Breast epithelium (tissue), 4 donors: ENCODE measurements around the gene FRMD3. TPM values are rescaled to one million over a fixed set of nuclear protein-coding genes. Genes with fewer than 3 reads are reported as not detected.
A peak's percentile ranks its signal among the peaks of the same experiment; 100 is the strongest.

Experiments used
- DNase-seq, 2 donors: peaks; one replicate each; pipeline ENCODE4 v3.0.0-alpha.2; 2019; ENCODE audit warnings: low spot score in 2 of 2
- H3K27ac ChIP-seq, 2 donors: fragments of 200-600 bp; sonication (generic) in 1 of 2; one replicate each; pipeline ENCODE4 v1.5.1; 2016 to 2019; ENCODE audit warnings: mild to moderate bottlenecking in 1 of 2
- H3K27me3 ChIP-seq, 2 donors: fragments of 200-600 bp; sonication (generic) in 1 of 2; one replicate each; pipeline versions ENCODE4 v1.5.1 to v1.6.0; 2017 to 2019; ENCODE audit warnings: control low read depth in 1 of 2, mild to moderate bottlenecking in 1 of 2
- H3K36me3 ChIP-seq: fragments of 200-600 bp; one replicate; pipeline ENCODE4 v1.5.1; 2019
- H3K4me1 ChIP-seq, 2 donors: fragments of 200-600 bp; sonication (generic); one replicate each; pipeline ENCODE4 v1.5.1; 2016 to 2019; ENCODE audit warnings: control low read depth in 1 of 2
- H3K4me3 ChIP-seq, 3 donors: fragments of 200-600 bp; sonication (generic); 1 replicate in 2 of 3; 2 replicates in 1 of 3; pipeline ENCODE4 v1.5.1; 2016 to 2019; ENCODE audit warnings: mild to moderate bottlenecking in 3 of 3, moderate library complexity in 2 of 3
- H3K9me3 ChIP-seq, 2 donors: fragments of 200-600 bp; sonication (generic) in 1 of 2; one replicate each; pipeline ENCODE4 v1.5.1; 2016 to 2019; ENCODE audit warnings: control low read depth in 1 of 2
- POLR2A ChIP-seq: fragments of 450-650 bp; IDR thresholded peaks from one replicate; pipeline ENCODE4 v1.6.1; 2016; ENCODE audit warnings: antibody characterized with exemption, mild to moderate bottlenecking, moderate library complexity
- POLR2AphosphoS5 ChIP-seq, 3 donors: sonication (generic); formaldehyde crosslinking; IDR thresholded peaks; one replicate each; pipeline ENCODE4 v1.6.1; 2017; ENCODE audit warnings: antibody characterized with exemption in 3 of 3
- intact Hi-C: fragments of 100-400 bp; cut with DNase I; formaldehyde crosslinking; loops from one replicate; pipeline ENCODE4 v1.15.1; 2023; ENCODE audit warnings: low total_unique reads
- total RNA-seq, 3 donors: library from RNA; depleted of rRNA; stranded (reverse); fragments of >200 nt; gene quantifications; one replicate each; pipeline ENCODE4 v1.1.0, GENCODE V29; 2016
- TF ChIP-seq, protein P1 (sequence below), 3 donors: fragments of 450-650 bp; IDR thresholded peaks; one replicate each; pipeline ENCODE4 v1.5.1; 2016 to 2017; ENCODE audit warnings: antibody characterized with exemption in 3 of 3, mild to moderate bottlenecking in 3 of 3, moderate library complexity in 3 of 3

Gene FRMD3
- total RNA-seq, 3 donors from 2014 or later, result 6.3 to 14.1 (median 14.1) TPM

DNA sequence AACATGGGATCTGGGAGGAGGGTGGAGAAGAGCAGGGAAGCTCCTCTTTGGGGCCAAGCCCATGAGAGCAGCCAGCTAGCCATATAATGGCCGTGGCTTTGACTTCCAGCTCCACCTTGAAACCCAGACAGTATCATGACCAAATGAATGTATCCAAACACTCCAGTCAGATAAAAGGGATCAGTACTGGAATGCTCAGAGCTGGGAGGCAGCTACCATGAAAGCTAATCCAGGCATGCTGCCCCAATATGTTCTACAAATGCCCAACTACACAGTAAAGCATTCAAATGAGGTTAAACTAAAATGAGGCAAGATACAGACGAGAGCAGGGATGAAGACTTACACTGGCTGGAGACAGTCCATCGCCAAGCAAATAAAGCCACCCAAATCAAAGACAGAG, 69.4 kb downstream of the FRMD3 start:
- no peak for TF ChIP-seq POLR2A
- TF ChIP-seq, protein P1, sequence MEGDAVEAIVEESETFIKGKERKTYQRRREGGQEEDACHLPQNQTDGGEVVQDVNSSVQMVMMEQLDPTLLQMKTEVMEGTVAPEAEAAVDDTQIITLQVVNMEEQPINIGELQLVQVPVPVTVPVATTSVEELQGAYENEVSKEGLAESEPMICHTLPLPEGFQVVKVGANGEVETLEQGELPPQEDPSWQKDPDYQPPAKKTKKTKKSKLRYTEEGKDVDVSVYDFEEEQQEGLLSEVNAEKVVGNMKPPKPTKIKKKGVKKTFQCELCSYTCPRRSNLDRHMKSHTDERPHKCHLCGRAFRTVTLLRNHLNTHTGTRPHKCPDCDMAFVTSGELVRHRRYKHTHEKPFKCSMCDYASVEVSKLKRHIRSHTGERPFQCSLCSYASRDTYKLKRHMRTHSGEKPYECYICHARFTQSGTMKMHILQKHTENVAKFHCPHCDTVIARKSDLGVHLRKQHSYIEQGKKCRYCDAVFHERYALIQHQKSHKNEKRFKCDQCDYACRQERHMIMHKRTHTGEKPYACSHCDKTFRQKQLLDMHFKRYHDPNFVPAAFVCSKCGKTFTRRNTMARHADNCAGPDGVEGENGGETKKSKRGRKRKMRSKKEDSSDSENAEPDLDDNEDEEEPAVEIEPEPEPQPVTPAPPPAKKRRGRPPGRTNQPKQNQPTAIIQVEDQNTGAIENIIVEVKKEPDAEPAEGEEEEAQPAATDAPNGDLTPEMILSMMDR (IDR thresholded peaks at IDR 0.05), result no peak
- TF ChIP-seq POLR2AphosphoS5 (IDR thresholded peaks at IDR 0.05), result no peak
- peak overlapping the region in 1 of 2 donors; percentile 27 for H3K27ac ChIP-seq
- no peaks in the 10 kb centered on the region for H3K27me3 ChIP-seq
- H3K36me3 ChIP-seq, result no peaks in the 10 kb centered on the region
- H3K4me1 ChIP-seq, result no peaks in the 10 kb centered on the region
- intact Hi-C loops, result no loop called here
- no peak for DNase-seq
- no peaks in the 10 kb centered on the region for H3K9me3 ChIP-seq
- no peak overlapping the region for H3K4me3 ChIP-seq

DNA sequence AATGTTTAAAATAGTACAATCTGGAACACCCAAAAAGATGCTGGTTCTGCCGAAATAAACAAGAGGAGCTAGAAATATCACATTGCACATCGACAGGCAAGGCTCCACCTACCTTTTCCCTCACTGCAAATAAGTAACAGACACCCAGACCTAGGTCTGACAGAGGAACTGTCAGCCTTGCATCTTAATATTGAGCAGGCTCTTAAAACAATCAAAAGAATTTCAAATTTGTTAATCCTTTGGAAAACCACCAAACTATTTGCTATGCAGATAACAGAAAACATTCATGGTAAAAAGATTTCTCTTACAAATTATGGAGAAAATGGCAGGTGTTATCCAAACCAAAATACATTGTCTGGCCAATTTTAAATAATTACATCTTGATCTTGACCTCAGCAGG, 71.3 kb downstream of the FRMD3 start:
- DNase-seq, result no peak
- H3K4me1 ChIP-seq, result no peaks in the 10 kb centered on the region
- intact Hi-C loops, result no loop called here
- no peak overlapping the region for H3K4me3 ChIP-seq
- no peaks in the 10 kb centered on the region for H3K9me3 ChIP-seq
- H3K27ac ChIP-seq, result no peak overlapping the region
- no peaks in the 10 kb centered on the region for H3K36me3 ChIP-seq
- no peak for TF ChIP-seq POLR2AphosphoS5 (IDR thresholded peaks at IDR 0.05)
- no peak for TF ChIP-seq POLR2A
- TF ChIP-seq, protein P1 (IDR thresholded peaks at IDR 0.05), result no peak
- no peaks in the 10 kb centered on the region for H3K27me3 ChIP-seq

DNA sequence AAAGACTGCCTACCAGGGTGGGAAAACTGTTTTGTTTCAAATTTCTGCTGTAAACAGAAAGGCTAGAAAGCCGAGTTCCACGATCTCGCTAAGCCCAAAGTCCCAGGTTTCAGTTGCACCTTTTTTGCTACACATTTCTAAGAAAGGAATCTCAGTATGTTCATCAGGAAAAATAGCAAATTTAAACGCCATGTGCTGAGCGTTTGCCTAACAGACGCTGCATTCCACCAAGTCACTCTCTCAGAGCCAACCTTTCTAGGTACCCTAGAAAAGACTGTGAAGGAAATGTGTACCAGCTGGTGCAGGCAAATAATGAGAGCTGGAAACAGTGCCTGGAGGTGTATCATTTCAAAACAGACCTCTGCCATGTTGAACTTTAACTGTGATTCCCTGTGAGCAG, 71.8 kb downstream of the FRMD3 start:
- no peak for DNase-seq
- intact Hi-C loops, result no loop called here
- no peaks in the 10 kb centered on the region for H3K27me3 ChIP-seq
- no peaks in the 10 kb centered on the region for H3K4me1 ChIP-seq
- H3K36me3 ChIP-seq, result no peaks in the 10 kb centered on the region
- H3K27ac ChIP-seq, result no peak overlapping the region
- peaks cover 0 to under 1% of the 10 kb centered on the region in 2 donors for H3K9me3 ChIP-seq
- no peak for TF ChIP-seq POLR2A
- TF ChIP-seq, protein P1 (IDR thresholded peaks at IDR 0.05), result no peak
- TF ChIP-seq POLR2AphosphoS5 (IDR thresholded peaks at IDR 0.05), result no peak
- H3K4me3 ChIP-seq, result no peak overlapping the region

DNA sequence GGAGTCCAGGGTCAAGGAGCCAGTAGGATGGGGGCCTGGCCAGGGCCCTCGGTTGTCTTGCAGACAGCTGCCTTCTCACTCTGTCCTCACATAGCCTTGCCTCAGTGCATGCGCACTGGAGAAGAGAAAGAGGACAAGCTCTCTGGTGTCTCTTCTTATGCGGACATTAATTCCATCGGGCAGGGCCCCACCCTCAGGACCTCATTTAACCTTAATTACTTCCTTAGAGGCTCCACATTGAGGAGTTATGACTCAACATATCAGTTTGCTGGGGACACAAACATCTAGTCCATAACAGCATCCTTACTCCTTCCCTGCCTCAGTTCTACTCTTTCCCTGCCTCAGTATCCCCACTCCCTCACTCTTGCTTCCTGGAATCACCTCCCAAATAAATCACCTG, 78.4 kb downstream of the FRMD3 start:
- no peak for DNase-seq
- intact Hi-C loops, result no loop called here
- H3K27me3 ChIP-seq, result no peaks in the 10 kb centered on the region
- H3K36me3 ChIP-seq, result no peaks in the 10 kb centered on the region
- H3K4me1 ChIP-seq, result no peaks in the 10 kb centered on the region
- peaks cover 0 to 6% of the 10 kb centered on the region in 2 donors for H3K9me3 ChIP-seq
- TF ChIP-seq, protein P1 (IDR thresholded peaks at IDR 0.05), result no peak
- TF ChIP-seq POLR2A (no peak), POLR2AphosphoS5 (IDR thresholded peaks at IDR 0.05) (no peak)
- no peak overlapping the region for H3K27ac ChIP-seq
- no peak overlapping the region for H3K4me3 ChIP-seq

DNA sequence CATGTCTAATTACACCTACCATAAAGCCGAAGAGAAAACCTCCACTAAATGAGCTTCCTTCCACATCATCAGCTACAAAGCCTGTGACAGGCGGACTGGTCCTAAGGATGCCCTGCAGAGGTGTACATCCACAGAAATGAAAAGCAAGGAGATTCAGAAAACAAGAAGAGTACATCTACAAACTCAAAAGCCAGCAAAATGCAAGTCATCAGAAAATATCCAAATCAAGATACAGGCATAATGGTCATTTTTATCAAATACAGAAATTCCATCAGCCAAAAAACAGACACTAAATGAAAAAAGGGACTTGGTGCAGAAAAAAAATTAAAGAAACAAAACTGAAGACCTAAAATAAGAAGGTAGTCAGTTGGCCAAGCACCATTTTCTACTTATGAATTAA, 79.7 kb downstream of the FRMD3 start:
- H3K27ac ChIP-seq, result no peak overlapping the region
- H3K9me3 ChIP-seq, result peaks cover 0 to 6% of the 10 kb centered on the region in 2 donors
- TF ChIP-seq, protein P1 (IDR thresholded peaks at IDR 0.05), result no peak
- no peak for TF ChIP-seq POLR2A
- no peak for TF ChIP-seq POLR2AphosphoS5 (IDR thresholded peaks at IDR 0.05)
- H3K4me1 ChIP-seq, result no peaks in the 10 kb centered on the region
- no peak overlapping the region for H3K4me3 ChIP-seq
- no peaks in the 10 kb centered on the region for H3K36me3 ChIP-seq
- H3K27me3 ChIP-seq, result no peaks in the 10 kb centered on the region
- intact Hi-C loops, result no loop called here
- no peak for DNase-seq
